Testis (tissue), 3 donors: ENCODE data around the gene MYH9. TPM values are rescaled to one million over a fixed set of nuclear protein-coding genes. Genes with fewer than 3 reads are reported as not detected.
A peak's percentile ranks its signal among the peaks of the same experiment; 100 is the strongest.

Experiments
- DNase-seq: peaks from one replicate; pipeline ENCODE4 v3.0.0-alpha.2; 2019
- H3K27ac ChIP-seq, 2 donors: fragments of 200-600 bp; sonication (generic); one replicate each; pipeline ENCODE4 v1.5.1; 2019
- H3K27me3 ChIP-seq: fragments of 200-600 bp; sonication (generic); one replicate; pipeline ENCODE4 v1.5.1; 2019
- H3K36me3 ChIP-seq: fragments of 200-600 bp; sonication (generic); one replicate; pipeline ENCODE4 v1.5.1; 2017; ENCODE audit warnings: low read depth; ENCODE audit errors: missing control alignments
- H3K4me1 ChIP-seq: fragments of 200-600 bp; sonication (generic); one replicate; pipeline ENCODE4 v1.5.1; 2019
- H3K4me3 ChIP-seq, 2 donors: fragments of 200-600 bp; sonication (generic); one replicate each; pipeline ENCODE4 v1.5.1; 2017 to 2019
- H3K9me3 ChIP-seq: fragments of 200-600 bp; sonication (generic); one replicate; pipeline ENCODE4 v1.5.1; 2017
- CTCF ChIP-seq, 3 experiments: fragments of 450-650 bp in 2 of 3; fragments of 200-600 bp in 1 of 3; sonication (generic) in 1 of 3; IDR thresholded peaks; one replicate each; pipeline ENCODE4 v1.5.1; 2016 to 2019; ENCODE audit warnings: antibody characterized with exemption in 3 of 3, mild to moderate bottlenecking in 2 of 3, moderate library complexity in 1 of 3
- POLR2A ChIP-seq: fragments of 450-650 bp; IDR thresholded peaks from one replicate; pipeline ENCODE4 v1.6.1; 2017; ENCODE audit warnings: antibody characterized with exemption, mild to moderate bottlenecking, moderate library complexity
- WGBS, 2 donors: methylation state at CpG; one replicate each; pipeline ENCODE4 v1.1.5; 2018; 5-methylcytosine and 5-hydroxymethylcytosine counted together
- intact Hi-C: fragments of 100-400 bp; cut with DNase I; formaldehyde crosslinking; loops from one replicate; pipeline ENCODE4 v1.15.1; 2023; ENCODE audit warnings: low total_unique reads
- polyA plus RNA-seq: library from polyadenylated mRNA; stranded (reverse); fragments of 350-450 nt; fragmentation: Illumina TruSeq; extraction: RNeasy Lipid Tissue Mini Kit (QIAGEN cat#74804); gene quantifications from one replicate; pipeline ENCODE4 v1.2.3, GENCODE V29; 2014; ENCODE audit warnings: low read depth, low replicate concordance; ENCODE audit not compliant: insufficient read depth
- total RNA-seq, 2 donors: library from RNA; depleted of rRNA; stranded (reverse); fragments of >200 nt; gene quantifications; one replicate each; pipeline ENCODE4 v1.2.3, GENCODE V29; 2016

The MYH9 gene
- total and polyA plus RNA-seq, 3 donors from 2014 or later, result 129 to 146 (median 141) TPM

GRCh38 chr22:36302439-36303114 is 85.2 kb downstream of the MYH9 start:
- Histone ChIP-seq H3K9me3 (no peaks in the 10 kb centered on the region), H3K36me3 (no peaks in the 10 kb centered on the region), H3K27me3 (no peaks in the 10 kb centered on the region), H3K4me3 (no peak overlapping the region), H3K4me1 (no peaks in the 10 kb centered on the region), H3K27ac (no peak overlapping the region)
- DNase-seq, result no peak
- intact Hi-C loops, result loop anchor here (5.0 kb wide), 1 partner anchor 170 kb away; no protein-coding TSS in a partner anchor
- TF ChIP-seq POLR2A, result no peak
- TF ChIP-seq CTCF (IDR thresholded peaks at IDR 0.05), result no peak
- 90 to 92% methylated on average over 17 of the region's 17 CpGs for WGBS, 2 donors

- DNase-seq, result no peak
- Histone ChIP-seq H3K4me1 (no peaks in the 10 kb centered on the region), H3K27ac (no peak overlapping the region), H3K4me3 (no peak overlapping the region), H3K36me3 (no peaks in the 10 kb centered on the region), H3K27me3 (no peaks in the 10 kb centered on the region), H3K9me3 (no peaks in the 10 kb centered on the region)
- no peak for TF ChIP-seq POLR2A
- no peak for TF ChIP-seq CTCF (IDR thresholded peaks at IDR 0.05)
- intact Hi-C loops, result loop anchor here (5.0 kb wide), 1 partner anchor 170 kb away; no protein-coding TSS in a partner anchor
- WGBS, 2 donors, result 86 to 88% methylated on average over 8 of the region's 8 CpGs
These were observed 85.9 kb downstream of the MYH9 start for GRCh38 chr22:36301851-36302250.

- H3K36me3 ChIP-seq, result no peaks in the 10 kb centered on the region
- 35 to 40% methylated on average over 7 to 13 of the region's 13 CpGs for WGBS, 2 donors
These were observed 86.4 kb downstream of the MYH9 start for GRCh38 chr22:36301384-36301828.

GRCh38 chr22:36300396-36301212 is 87.2 kb downstream of the MYH9 start:
- Histone ChIP-seq H3K4me3 (no peak overlapping the region), H3K27ac (no peak overlapping the region), H3K27me3 (no peaks in the 10 kb centered on the region), H3K4me1 (no peaks in the 10 kb centered on the region), H3K36me3 (no peaks in the 10 kb centered on the region), H3K9me3 (no peaks in the 10 kb centered on the region)
- 89 to 91% methylated on average over 14 to 24 of the region's 24 CpGs for WGBS, 2 donors
- DNase-seq, result no peak
- no peak for TF ChIP-seq POLR2A
- intact Hi-C loops, result loop anchor here (5.0 kb wide), 1 partner anchor 172 kb away; no protein-coding TSS in a partner anchor

More at GRCh38 chr22:36301384-36301828, 86.4 kb downstream of the MYH9 start:
- no peaks in the 10 kb centered on the region for H3K4me1 ChIP-seq
- peak; percentile 81 for DNase-seq
- H3K4me3 ChIP-seq, result no peak overlapping the region
- H3K27ac ChIP-seq, result no peak overlapping the region
- H3K9me3 ChIP-seq, result no peaks in the 10 kb centered on the region
- no peaks in the 10 kb centered on the region for H3K27me3 ChIP-seq
- intact Hi-C loops, result loop anchor here (5.0 kb wide), 1 partner anchor 171 kb away; no protein-coding TSS in a partner anchor
- TF ChIP-seq POLR2A (no peak), CTCF (IDR thresholded peaks at IDR 0.05) (peak; percentile 95 to 98 (median 97))

GRCh38 chr22:36299911-36300310 is 87.9 kb downstream of the MYH9 start:
- no peak for TF ChIP-seq POLR2A
- no peak for TF ChIP-seq CTCF (IDR thresholded peaks at IDR 0.05)
- WGBS, 2 donors, result 86% methylated on average over 12 of the region's 12 CpGs; no CpG with 5 or more reads in 1 of the 2 donors
- Histone ChIP-seq H3K27ac (no peak overlapping the region), H3K4me3 (no peak overlapping the region), H3K4me1 (no peaks in the 10 kb centered on the region), H3K9me3 (no peaks in the 10 kb centered on the region), H3K27me3 (no peaks in the 10 kb centered on the region), H3K36me3 (no peaks in the 10 kb centered on the region)
- intact Hi-C loops, result loop anchor here (5.0 kb wide), 1 partner anchor 172 kb away; no protein-coding TSS in a partner anchor
- DNase-seq, result no peak
